CD4-positive, CD25-positive, alpha-beta regulatory T cell (primary cell): ENCODE data around the gene CHRNG. TPM values are rescaled to one million over a fixed set of nuclear protein-coding genes. Genes with fewer than 3 reads are reported as not detected.
"Not testable (repeated sequence)": the region's sequence is repeated elsewhere in the genome, so short reads cannot be mapped to it uniquely, and the experiment has no call there.

Experiments
- ATAC-seq, 2 donors: fragments of 150-1000 bp; cut with Tn5 transposase; one replicate each; pipeline ENCODE4 v1.10.0; 2021; ENCODE audit warnings: low read depth in 2 of 2, moderate number of reproducible peaks in 2 of 2, moderate library complexity in 1 of 2
- DNase-seq, 3 donors: peaks; one replicate each; pipeline versions ENCODE4 v3.0.0 to v3.0.0-alpha.2; 2012 to 2022; ENCODE audit warnings: mixed read lengths in 1 of 3
- H3K27ac ChIP-seq: one replicate; pipeline ENCODE4 v1.7.0; 2013; ENCODE audit warnings: mild to moderate bottlenecking, low read length; ENCODE audit not compliant: insufficient read depth, poor library complexity, severe bottlenecking
- H3K27me3 ChIP-seq: one replicate; pipeline ENCODE4 v1.7.0; 2013; ENCODE audit warnings: low read length; ENCODE audit not compliant: control insufficient read depth, insufficient read depth
- H3K36me3 ChIP-seq: one replicate; pipeline ENCODE4 v1.7.0; 2013; ENCODE audit warnings: mild to moderate bottlenecking, low read length, moderate library complexity; ENCODE audit not compliant: control insufficient read depth, insufficient read depth
- H3K4me1 ChIP-seq: 2 replicates; pipeline ENCODE4 v1.7.0; 2013; ENCODE audit warnings: mild to moderate bottlenecking, low read length; ENCODE audit not compliant: insufficient read depth, control insufficient read depth, poor library complexity, severe bottlenecking
- H3K4me3 ChIP-seq: one replicate; pipeline ENCODE4 v1.7.0; 2013; ENCODE audit warnings: low read depth, mild to moderate bottlenecking, low read length, moderate library complexity
- H3K9me3 ChIP-seq, 2 experiments: 1 replicate in 1 of 2; 2 replicates in 1 of 2; pipeline ENCODE4 v1.7.0; 2013; ENCODE audit warnings: low read length in 2 of 2, mild to moderate bottlenecking in 1 of 2, moderate library complexity in 1 of 2; ENCODE audit not compliant: control insufficient read depth in 2 of 2
- H3K27ac Mint-ChIP-seq, 3 donors: one replicate each; pipeline ENCODE4 v1.8.0; 2020 to 2022; ENCODE audit warnings: mild to moderate bottlenecking in 3 of 3, mixed read lengths in 3 of 3, moderate library complexity in 2 of 3
- H3K27me3 Mint-ChIP-seq: one replicate; pipeline ENCODE4 v1.8.0; 2022; ENCODE audit warnings: mild to moderate bottlenecking, mixed read lengths
- H3K36me3 Mint-ChIP-seq: one replicate; pipeline ENCODE4 v1.8.0; 2020; ENCODE audit warnings: mixed read lengths
- H3K4me1 Mint-ChIP-seq, 4 donors: one replicate each; pipeline ENCODE4 v1.8.0; 2020 to 2022; ENCODE audit warnings: mixed read lengths in 4 of 4, mild to moderate bottlenecking in 1 of 4
- H3K4me3 Mint-ChIP-seq, 4 donors: one replicate each; pipeline ENCODE4 v1.8.0; 2020 to 2022; ENCODE audit warnings: mild to moderate bottlenecking in 4 of 4, mixed read lengths in 4 of 4, moderate library complexity in 3 of 4
- H3K9me3 Mint-ChIP-seq, 7 donors: one replicate each; pipeline ENCODE4 v1.8.0; 2020 to 2022; ENCODE audit warnings: mixed read lengths in 7 of 7, mild to moderate bottlenecking in 3 of 7, moderate library complexity in 2 of 7
- polyA plus RNA-seq, 4 donors: library from polyadenylated mRNA; unstranded; fragments of 300-500 nt; fragmentation: Illumina TruSeq; gene quantifications; one replicate each; pipeline ENCODE4 v1.2.3, GENCODE V29; 2021
- total RNA-seq: library from RNA; stranded (reverse); gene quantifications from one replicate; pipeline ENCODE4 v1.2.3, GENCODE V29; 2022

Gene CHRNG
- total and polyA plus RNA-seq, 5 donors from 2014 or later, result 0.07 TPM; not detected in 4

DNA sequence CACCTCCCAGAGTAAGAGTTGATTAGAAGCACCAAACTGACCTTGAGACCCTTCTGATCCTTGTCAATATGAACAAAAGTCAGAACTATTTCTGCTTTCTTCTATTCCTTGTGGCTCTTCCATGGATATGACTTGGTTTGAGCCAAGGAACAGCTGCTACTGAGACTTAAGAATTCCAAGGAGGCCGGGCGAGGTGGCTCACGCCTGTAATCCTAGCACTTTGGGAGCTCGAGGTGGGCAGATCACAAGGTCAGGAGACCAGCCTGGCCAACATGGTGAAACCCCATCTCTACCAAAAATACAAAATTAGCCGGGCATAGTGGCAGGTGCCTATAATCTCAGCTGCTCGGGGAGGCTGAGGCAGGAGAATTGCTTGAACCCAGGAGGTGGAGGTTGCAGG is 31.0 kb downstream of the CHRNG start:
- DNase-seq, H3K27me3 Mint-ChIP-seq, H3K4me3 Mint-ChIP-seq, H3K4me1 Mint-ChIP-seq, H3K27me3 ChIP-seq, ATAC-seq, H3K4me1 ChIP-seq, H3K9me3 Mint-ChIP-seq, H3K27ac ChIP-seq, H3K9me3 ChIP-seq, H3K4me3 ChIP-seq, H3K27ac Mint-ChIP-seq: not testable (repeated sequence)
- peaks cover 94% of the 10 kb centered on the region for H3K36me3 ChIP-seq
- peaks cover 73% of the 10 kb centered on the region for H3K36me3 Mint-ChIP-seq

DNA sequence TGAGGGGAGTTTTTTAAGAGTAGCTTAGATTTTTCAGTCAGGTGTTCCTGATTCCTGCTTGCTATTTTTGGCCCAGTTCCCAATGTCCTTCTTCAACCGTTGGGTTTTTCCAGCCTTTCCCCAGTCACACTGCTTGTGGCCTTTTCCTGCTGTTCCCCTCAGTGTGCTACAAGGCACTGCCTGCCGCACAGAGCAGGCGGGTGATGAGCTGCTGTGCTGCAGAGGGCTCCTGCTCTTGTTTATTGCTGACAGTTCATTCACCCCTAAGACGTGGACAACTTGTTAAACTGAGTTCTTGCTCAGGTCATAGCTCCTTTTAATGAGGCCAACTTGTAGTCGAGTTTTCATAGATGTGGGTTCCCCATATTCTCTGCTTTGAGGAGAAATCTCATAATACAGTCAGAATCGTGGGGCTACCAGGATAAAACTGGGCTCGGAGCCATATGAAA is 31.6 kb downstream of the CHRNG start:
- no peak overlapping the region for H3K27ac ChIP-seq
- DNase-seq, result no peak
- H3K36me3 Mint-ChIP-seq, result peaks cover 71% of the 10 kb centered on the region
- H3K27ac Mint-ChIP-seq, result no peak overlapping the region
- H3K27me3 ChIP-seq, result no peaks in the 10 kb centered on the region
- H3K4me3 ChIP-seq, result no peak overlapping the region
- H3K9me3 Mint-ChIP-seq, result no peaks in the 10 kb centered on the region
- H3K4me3 Mint-ChIP-seq, result no peak overlapping the region
- H3K4me1 ChIP-seq, result no peaks in the 10 kb centered on the region
- peaks cover 0 to 6% (median 4%) of the 10 kb centered on the region in 4 donors for H3K4me1 Mint-ChIP-seq
- no peak for ATAC-seq
- no peaks in the 10 kb centered on the region for H3K9me3 ChIP-seq
- H3K27me3 Mint-ChIP-seq, result no peaks in the 10 kb centered on the region
- peaks cover 88% of the 10 kb centered on the region for H3K36me3 ChIP-seq

- Histone ChIP-seq H3K9me3 (no peaks in the 10 kb centered on the region), H3K36me3 (peaks cover 89% of the 10 kb centered on the region), H3K4me1 (no peaks in the 10 kb centered on the region), H3K4me3 (no peak overlapping the region), H3K27me3 (no peaks in the 10 kb centered on the region), H3K27ac (no peak overlapping the region)
- DNase-seq (no peak), ATAC-seq (no peak)
- Mint-ChIP-seq H3K27ac (no peak overlapping the region), H3K27me3 (no peaks in the 10 kb centered on the region), H3K36me3 (peaks cover 63% of the 10 kb centered on the region), H3K4me1 (peaks cover 0 to 5% (median 1%) of the 10 kb centered on the region in 4 donors), H3K4me3 (no peak overlapping the region), H3K9me3 (no peaks in the 10 kb centered on the region)
Observed at GRCh38 chr2:232573042-232573441, 33.5 kb downstream of the CHRNG start.

GRCh38 chr2:232573771-232574435 is 34.4 kb downstream of the CHRNG start:
- peaks cover 61% of the 10 kb centered on the region for H3K36me3 Mint-ChIP-seq
- ATAC-seq, result no peak
- peak overlapping the region in 2 of 3 donors; percentile 54 to 62 for H3K27ac Mint-ChIP-seq

GRCh38 chr2:232574674-232575403 is 35.3 kb downstream of the CHRNG start:
- H3K4me1 Mint-ChIP-seq, result peaks cover 0 to 5% (median 1%) of the 10 kb centered on the region in 4 donors
- peaks cover 71% of the 10 kb centered on the region for H3K36me3 ChIP-seq
- no peak overlapping the region for H3K4me3 Mint-ChIP-seq
- no peaks in the 10 kb centered on the region for H3K4me1 ChIP-seq
- H3K36me3 Mint-ChIP-seq, result peaks cover 55% of the 10 kb centered on the region
- no peak overlapping the region for H3K27ac ChIP-seq
- no peaks in the 10 kb centered on the region for H3K27me3 ChIP-seq
- H3K4me3 ChIP-seq, result no peak overlapping the region
- no peak for DNase-seq
- ATAC-seq, result no peak
- H3K9me3 ChIP-seq, result no peaks in the 10 kb centered on the region
- H3K27ac Mint-ChIP-seq, result peak overlapping the region in 2 of 3 donors; percentile 54 to 87
- H3K27me3 Mint-ChIP-seq, result no peaks in the 10 kb centered on the region
- H3K9me3 Mint-ChIP-seq, result no peaks in the 10 kb centered on the region

More at GRCh38 chr2:232573771-232574435, 34.4 kb downstream of the CHRNG start:
- DNase-seq, result no peak
- H3K9me3 ChIP-seq, result no peaks in the 10 kb centered on the region
- no peaks in the 10 kb centered on the region for H3K27me3 ChIP-seq
- Mint-ChIP-seq H3K4me1 (peaks cover 0 to 5% (median 1%) of the 10 kb centered on the region in 4 donors), H3K9me3 (no peaks in the 10 kb centered on the region), H3K27me3 (no peaks in the 10 kb centered on the region), H3K4me3 (no peak overlapping the region)
- H3K4me1 ChIP-seq, result no peaks in the 10 kb centered on the region
- H3K4me3 ChIP-seq, result no peak overlapping the region
- peaks cover 81% of the 10 kb centered on the region for H3K36me3 ChIP-seq
- H3K27ac ChIP-seq, result no peak overlapping the region

DNA sequence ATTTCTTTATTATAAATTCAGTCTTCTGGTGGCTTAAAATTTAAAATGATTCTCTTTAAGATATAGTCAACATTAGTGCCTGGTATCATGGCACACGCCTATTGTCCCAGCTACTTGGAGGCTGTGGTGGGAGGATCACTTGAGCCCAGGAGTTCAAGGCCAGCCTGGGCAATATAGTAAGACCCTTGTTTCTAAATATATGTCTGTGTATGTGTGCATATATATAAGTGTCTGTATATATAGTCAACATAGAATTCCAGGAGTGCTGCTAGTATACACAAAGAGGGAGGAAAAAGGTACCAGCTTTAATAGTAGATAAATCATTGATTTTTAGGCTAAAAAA is 35.9 kb downstream of the CHRNG start:
- peaks cover 54% of the 10 kb centered on the region for H3K36me3 Mint-ChIP-seq
- H3K27ac Mint-ChIP-seq, result no peak overlapping the region
- Histone ChIP-seq H3K9me3 (no peaks in the 10 kb centered on the region), H3K36me3 (peaks cover 71% of the 10 kb centered on the region), H3K4me3 (no peak overlapping the region), H3K27ac (no peak overlapping the region), H3K27me3 (no peaks in the 10 kb centered on the region), H3K4me1 (no peaks in the 10 kb centered on the region)
- ATAC-seq, result no peak
- H3K4me1 Mint-ChIP-seq, result peaks cover 0 to 8% (median 5%) of the 10 kb centered on the region in 4 donors
- no peaks in the 10 kb centered on the region for H3K9me3 Mint-ChIP-seq
- no peak for DNase-seq
- no peaks in the 10 kb centered on the region for H3K27me3 Mint-ChIP-seq
- no peak overlapping the region for H3K4me3 Mint-ChIP-seq

GRCh38 chr2:232576995-232577394 is 37.5 kb downstream of the CHRNG start:
- Histone ChIP-seq H3K4me1 (no peaks in the 10 kb centered on the region), H3K4me3 (no peak overlapping the region), H3K27ac (no peak overlapping the region), H3K9me3 (no peaks in the 10 kb centered on the region), H3K36me3 (peaks cover 68% of the 10 kb centered on the region), H3K27me3 (no peaks in the 10 kb centered on the region)
- no peaks in the 10 kb centered on the region for H3K9me3 Mint-ChIP-seq
- no peaks in the 10 kb centered on the region for H3K27me3 Mint-ChIP-seq
- peaks cover 57% of the 10 kb centered on the region for H3K36me3 Mint-ChIP-seq
- DNase-seq, result no peak
- no peak overlapping the region for H3K27ac Mint-ChIP-seq
- H3K4me1 Mint-ChIP-seq, result peaks cover 0 to 11% (median 8%) of the 10 kb centered on the region in 4 donors
- no peak overlapping the region for H3K4me3 Mint-ChIP-seq
- no peak for ATAC-seq
